Measurements from ENCODE around the gene RREB1. TPM values are rescaled to one million over a fixed set of nuclear protein-coding genes. Genes with fewer than 3 reads are reported as not detected.

RREB1 gene
- total RNA-seq, 1 donor from 2014 or later, result 57.2 TPM

- no peak overlapping the region for H3K27ac ChIP-seq
- no peaks in the 10 kb centered on the region for H3K9me3 ChIP-seq
- no peak overlapping the region for H3K4me3 ChIP-seq
- DNase-seq (ENCODE audit: extremely low spot score in 2 of 2), result no peak
- intact Hi-C loops (cut with DNase I), result no loop called here
- H3K36me3 ChIP-seq, result peaks cover 0 to 43% of the 10 kb centered on the region in 2 donors
- no peaks in the 10 kb centered on the region for H3K4me1 ChIP-seq
- no peak for TF ChIP-seq POLR2A (IDR thresholded peaks at IDR 0.05)
- no peak for TF ChIP-seq POLR2AphosphoS5 (IDR thresholded peaks at IDR 0.05; ENCODE audit: insufficient read depth in 1 of 2, low read depth in 1 of 2)
- TF ChIP-seq, protein P1, sequence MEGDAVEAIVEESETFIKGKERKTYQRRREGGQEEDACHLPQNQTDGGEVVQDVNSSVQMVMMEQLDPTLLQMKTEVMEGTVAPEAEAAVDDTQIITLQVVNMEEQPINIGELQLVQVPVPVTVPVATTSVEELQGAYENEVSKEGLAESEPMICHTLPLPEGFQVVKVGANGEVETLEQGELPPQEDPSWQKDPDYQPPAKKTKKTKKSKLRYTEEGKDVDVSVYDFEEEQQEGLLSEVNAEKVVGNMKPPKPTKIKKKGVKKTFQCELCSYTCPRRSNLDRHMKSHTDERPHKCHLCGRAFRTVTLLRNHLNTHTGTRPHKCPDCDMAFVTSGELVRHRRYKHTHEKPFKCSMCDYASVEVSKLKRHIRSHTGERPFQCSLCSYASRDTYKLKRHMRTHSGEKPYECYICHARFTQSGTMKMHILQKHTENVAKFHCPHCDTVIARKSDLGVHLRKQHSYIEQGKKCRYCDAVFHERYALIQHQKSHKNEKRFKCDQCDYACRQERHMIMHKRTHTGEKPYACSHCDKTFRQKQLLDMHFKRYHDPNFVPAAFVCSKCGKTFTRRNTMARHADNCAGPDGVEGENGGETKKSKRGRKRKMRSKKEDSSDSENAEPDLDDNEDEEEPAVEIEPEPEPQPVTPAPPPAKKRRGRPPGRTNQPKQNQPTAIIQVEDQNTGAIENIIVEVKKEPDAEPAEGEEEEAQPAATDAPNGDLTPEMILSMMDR (IDR thresholded peaks at IDR 0.05), result no peak
- no peaks in the 10 kb centered on the region for H3K27me3 ChIP-seq
These were observed 75.9 kb downstream of the RREB1 start for GRCh38 chr6:7183707-7184106.

DNA sequence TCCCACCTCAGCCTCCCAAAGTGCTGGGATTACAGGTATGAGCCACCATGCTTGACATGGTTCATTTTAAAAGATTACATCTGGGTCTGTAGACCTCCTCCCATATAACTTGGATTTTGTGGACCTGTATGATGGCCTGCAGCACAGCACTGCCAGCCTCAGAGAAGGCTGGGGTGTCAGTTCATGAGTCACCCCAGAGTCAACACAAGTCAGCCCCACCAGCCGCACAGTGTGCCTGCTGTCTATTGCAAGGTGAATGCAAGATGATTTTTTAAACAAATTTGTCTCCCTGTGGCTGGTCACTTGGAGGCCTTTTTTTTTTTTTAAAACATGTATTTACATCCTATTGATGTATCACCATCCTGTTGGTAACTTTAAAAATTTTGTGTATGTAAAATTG lies 76.7 kb downstream of the RREB1 start:
- Histone ChIP-seq H3K27ac (no peak overlapping the region), H3K36me3 (peaks cover 0 to 51% of the 10 kb centered on the region in 2 donors), H3K4me3 (no peak overlapping the region), H3K4me1 (no peaks in the 10 kb centered on the region), H3K27me3 (no peaks in the 10 kb centered on the region), H3K9me3 (no peaks in the 10 kb centered on the region)
- intact Hi-C loops (cut with DNase I), result no loop called here
- DNase-seq (ENCODE audit: extremely low spot score in 2 of 2), result no peak
- TF ChIP-seq POLR2A (IDR thresholded peaks at IDR 0.05), result no peak
- TF ChIP-seq POLR2AphosphoS5 (IDR thresholded peaks at IDR 0.05; ENCODE audit: insufficient read depth in 1 of 2, low read depth in 1 of 2), result no peak
- TF ChIP-seq, protein P1 (IDR thresholded peaks at IDR 0.05), result no peak

- no peaks in the 10 kb centered on the region for H3K4me1 ChIP-seq
- no peak overlapping the region for H3K27ac ChIP-seq
- no peaks in the 10 kb centered on the region for H3K27me3 ChIP-seq
- DNase-seq (ENCODE audit: extremely low spot score in 2 of 2), result no peak
- no peak overlapping the region for H3K4me3 ChIP-seq
- no peaks in the 10 kb centered on the region for H3K9me3 ChIP-seq
- H3K36me3 ChIP-seq, result peaks cover 0 to 52% of the 10 kb centered on the region in 2 donors
- intact Hi-C loops (cut with DNase I), result no loop called here
- TF ChIP-seq POLR2AphosphoS5 (IDR thresholded peaks at IDR 0.05; ENCODE audit: insufficient read depth in 1 of 2, low read depth in 1 of 2) (no peak), POLR2A (IDR thresholded peaks at IDR 0.05) (no peak)
- TF ChIP-seq, protein P1 (IDR thresholded peaks at IDR 0.05), result no peak
These were observed 77.8 kb downstream of the RREB1 start for GRCh38 chr6:7185561-7185960.

GRCh38 chr6:7188492-7188891 lies 80.7 kb downstream of the RREB1 start:
- H3K27ac ChIP-seq, result no peak overlapping the region

DNA sequence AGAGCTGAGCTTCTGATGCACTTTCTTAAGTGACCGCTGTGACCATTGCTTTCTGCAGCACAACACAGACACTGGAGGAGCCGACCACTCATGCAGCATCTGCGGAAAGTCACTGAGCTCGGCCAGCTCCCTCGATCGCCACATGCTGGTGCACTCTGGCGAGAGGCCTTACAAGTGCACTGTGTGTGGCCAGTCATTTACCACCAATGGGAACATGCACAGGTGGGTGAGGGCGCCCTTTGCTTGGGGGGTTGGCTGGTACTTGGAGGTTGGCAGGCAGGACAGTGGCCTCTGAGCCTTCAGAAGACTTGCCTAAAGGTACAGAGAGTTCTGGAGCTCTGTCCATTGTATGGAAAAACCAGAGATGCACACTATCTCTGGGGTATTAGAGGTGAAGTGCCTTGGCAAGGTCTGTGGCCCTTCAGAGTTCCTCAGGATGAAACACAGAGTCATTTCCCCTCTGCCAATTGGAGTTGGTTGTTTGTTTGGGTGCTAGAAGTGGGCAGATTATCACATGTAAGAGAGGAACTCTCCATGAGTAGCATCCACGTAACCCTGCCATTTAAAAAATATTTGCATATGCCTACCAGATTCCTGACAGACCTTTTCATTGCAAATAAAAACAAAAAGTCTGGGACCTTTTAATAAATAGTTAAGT lies 81.5 kb downstream of the RREB1 start:
- Histone ChIP-seq H3K27me3 (no peaks in the 10 kb centered on the region), H3K4me1 (no peaks in the 10 kb centered on the region), H3K27ac (no peak overlapping the region), H3K9me3 (no peaks in the 10 kb centered on the region), H3K36me3 (peaks cover 0 to 37% of the 10 kb centered on the region in 2 donors), H3K4me3 (no peak overlapping the region)
- intact Hi-C loops (cut with DNase I), result no loop called here
- no peak for TF ChIP-seq POLR2A (IDR thresholded peaks at IDR 0.05)
- TF ChIP-seq, protein P1 (IDR thresholded peaks at IDR 0.05), result no peak
- TF ChIP-seq POLR2AphosphoS5 (IDR thresholded peaks at IDR 0.05; ENCODE audit: insufficient read depth in 1 of 2, low read depth in 1 of 2), result no peak
- peak in 1 of 2 donors; percentile 67 for DNase-seq (ENCODE audit: extremely low spot score in 2 of 2)

More at GRCh38 chr6:7188492-7188891, 80.7 kb downstream of the RREB1 start:
- Histone ChIP-seq H3K27me3 (no peaks in the 10 kb centered on the region), H3K4me3 (no peak overlapping the region), H3K4me1 (no peaks in the 10 kb centered on the region), H3K9me3 (no peaks in the 10 kb centered on the region), H3K36me3 (peaks cover 0 to 38% of the 10 kb centered on the region in 2 donors)
- intact Hi-C loops (cut with DNase I), result no loop called here
- TF ChIP-seq POLR2A (IDR thresholded peaks at IDR 0.05), result no peak
- no peak for TF ChIP-seq POLR2AphosphoS5 (IDR thresholded peaks at IDR 0.05; ENCODE audit: insufficient read depth in 1 of 2, low read depth in 1 of 2)
- TF ChIP-seq, protein P1 (IDR thresholded peaks at IDR 0.05), result no peak
- DNase-seq (ENCODE audit: extremely low spot score in 2 of 2), result no peak

Measured in vagina (tissue), 2 donors.